Naive thymus-derived CD8-positive, alpha-beta T cell (primary cell): ENCODE data around the gene ADAMTS2. TPM values are rescaled to one million over a fixed set of nuclear protein-coding genes. Genes with fewer than 3 reads are reported as not detected.
A peak's percentile ranks its signal among the peaks of the same experiment; 100 is the strongest.
"Not testable (repeated sequence)": the region's sequence is repeated elsewhere in the genome, so short reads cannot be mapped to it uniquely, and the experiment has no call there.

Experiments used
- ATAC-seq, 2 donors: fragments of 150-1000 bp; cut with Tn5 transposase in 1 of 2; sonication (Bioruptor Pico), chemical (Tn5 transposase) in 1 of 2; 1 replicate in 1 of 2; 2 replicates in 1 of 2; pipeline ENCODE4 v1.10.0; 2021; ENCODE audit warnings: mild to moderate bottlenecking in 2 of 2, moderate library complexity in 2 of 2
- POLR2A ChIA-PET: fragments of 350-600 bp; sonication (Branson Sonifier 250); formaldehyde crosslinking; loops from one replicate; lab custom pipeline; 2021; ENCODE audit warnings: antibody characterized with exemption; lab: Charles Lee
- DNase-seq, 10 donors: peaks; one replicate each; pipeline versions ENCODE4 v3.0.0 to v3.0.0-alpha.2; 2020 to 2022
- H3K27ac Mint-ChIP-seq, 10 donors: one replicate each; pipeline ENCODE4 v1.8.0; 2020 to 2022; ENCODE audit warnings: mild to moderate bottlenecking in 10 of 10, mixed read lengths in 10 of 10, moderate library complexity in 4 of 10, inconsistent platforms in 1 of 10
- H3K27me3 Mint-ChIP-seq, 5 donors: one replicate each; pipeline ENCODE4 v1.8.0; 2021 to 2022; ENCODE audit warnings: mixed read lengths in 5 of 5
- H3K36me3 Mint-ChIP-seq, 3 donors: one replicate each; pipeline ENCODE4 v1.8.0; 2020 to 2022; ENCODE audit warnings: mixed read lengths in 3 of 3, mild to moderate bottlenecking in 2 of 3, inconsistent platforms in 1 of 3
- H3K4me1 Mint-ChIP-seq, 4 donors: one replicate each; pipeline ENCODE4 v1.8.0; 2021 to 2022; ENCODE audit warnings: mixed read lengths in 4 of 4
- H3K4me3 Mint-ChIP-seq, 10 donors: one replicate each; pipeline ENCODE4 v1.8.0; 2020 to 2022; ENCODE audit warnings: mild to moderate bottlenecking in 10 of 10, mixed read lengths in 10 of 10, moderate library complexity in 6 of 10, inconsistent platforms in 1 of 10
- H3K9me3 Mint-ChIP-seq, 9 donors: one replicate each; pipeline ENCODE4 v1.8.0; 2020 to 2022; ENCODE audit warnings: mixed read lengths in 9 of 9, mild to moderate bottlenecking in 3 of 9, inconsistent platforms in 1 of 9, moderate library complexity in 1 of 9
- polyA plus RNA-seq, 3 donors: library from polyadenylated mRNA; unstranded; fragments of 300-500 nt; fragmentation: Illumina TruSeq; gene quantifications; one replicate each; pipeline ENCODE4 v1.2.3, GENCODE V29; 2021
- total RNA-seq, 8 experiments: library from RNA in 2 of 8; stranded (reverse) in 2 of 8; gene quantifications; one replicate each; pipeline ENCODE4 v1.2.3 and lab custom pipeline; 2021 to 2026

Gene ADAMTS2
- total and polyA plus RNA-seq, 5 experiments from 2014 or later: 0.02 TPM; not detected in 4

DNA sequence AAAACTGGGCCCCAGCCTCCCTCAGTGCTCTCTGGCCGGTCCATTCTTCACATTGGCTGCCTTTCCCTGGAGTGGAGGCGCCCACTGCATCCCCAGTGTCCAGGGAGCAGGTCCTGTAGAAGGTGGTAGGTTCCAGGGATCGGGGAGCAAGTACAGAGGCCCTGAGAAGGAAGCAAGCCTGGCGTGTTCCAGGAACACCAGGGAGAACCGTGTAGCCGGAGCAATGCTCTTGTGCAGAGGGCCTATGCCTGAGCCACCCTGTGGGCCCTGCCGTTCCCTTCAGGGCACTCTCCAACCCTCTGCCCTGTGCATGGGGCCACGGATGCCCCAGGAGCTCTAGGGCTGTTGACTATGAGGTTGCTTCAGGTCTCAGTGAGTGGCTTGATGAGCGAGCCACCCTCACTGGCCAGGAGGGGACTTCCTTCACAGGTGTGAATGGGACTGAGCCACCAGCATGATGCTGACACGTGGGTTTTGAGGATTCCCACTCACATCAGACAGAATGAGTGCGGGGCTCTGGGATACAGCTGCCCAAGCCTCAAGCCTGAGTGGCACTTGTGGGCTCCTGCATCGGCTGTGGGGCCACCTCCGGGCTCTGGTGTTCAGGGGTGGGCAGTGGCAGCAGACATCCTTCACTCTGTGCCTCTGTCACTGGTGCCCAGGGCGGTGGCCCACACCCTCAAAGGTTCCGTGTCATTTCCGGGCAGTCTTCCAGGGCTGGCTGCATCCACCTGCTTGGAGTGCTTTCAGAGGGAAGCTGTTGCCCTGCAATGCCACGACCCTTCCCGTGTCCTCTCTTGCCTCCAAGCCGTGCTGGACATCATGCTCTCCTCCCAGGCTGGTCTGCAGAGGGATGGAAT lies 54.4 kb downstream of the ADAMTS2 start:
- no peaks in the 10 kb centered on the region for H3K36me3 Mint-ChIP-seq
- peaks cover 0 to 6% (median 0%) of the 10 kb centered on the region in 5 donors for H3K27me3 Mint-ChIP-seq
- H3K27ac Mint-ChIP-seq: no peak overlapping the region
- DNase-seq: peak in 1 of 10 donors; percentile 40
- POLR2A ChIA-PET: no interaction called here
- H3K9me3 Mint-ChIP-seq: peaks cover 0 to 2% (median 0%) of the 10 kb centered on the region in 9 donors
- H3K4me1 Mint-ChIP-seq: no peaks in the 10 kb centered on the region
- ATAC-seq: no peak
- no peak overlapping the region for H3K4me3 Mint-ChIP-seq

DNA sequence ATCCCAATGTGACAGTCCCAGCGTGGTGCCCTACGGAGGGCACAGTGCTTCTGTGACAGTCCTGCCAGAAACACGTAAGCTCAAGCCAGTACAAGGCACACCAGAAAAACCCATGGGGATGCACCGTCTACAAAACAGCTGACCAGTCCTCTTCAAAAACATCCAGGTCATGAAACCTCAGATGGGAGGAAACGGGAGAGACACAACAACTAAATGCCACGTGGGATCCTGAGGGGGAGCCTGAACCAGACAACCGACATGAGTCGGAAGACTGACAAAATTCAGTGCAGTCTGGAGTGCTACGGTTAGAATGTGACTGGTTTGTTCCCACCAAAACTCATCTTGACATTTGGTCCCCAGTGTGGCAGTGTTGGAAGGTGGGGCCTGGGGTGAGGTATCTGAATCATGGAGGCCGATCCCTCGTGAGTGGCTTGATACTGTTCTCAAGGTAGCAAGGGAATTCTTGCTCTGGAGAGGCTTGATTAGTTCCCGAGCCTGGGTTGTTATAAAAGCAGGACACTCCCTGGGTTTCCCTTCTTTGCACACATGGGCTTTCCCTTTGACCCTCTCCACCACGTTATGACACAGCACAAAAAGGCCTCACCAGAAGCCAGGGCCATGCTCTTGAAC lies 55.4 kb downstream of the ADAMTS2 start:
- Mint-ChIP-seq H3K9me3 (peaks cover 0 to 2% (median 0%) of the 10 kb centered on the region in 9 donors), H3K4me1 (no peaks in the 10 kb centered on the region), H3K36me3 (no peaks in the 10 kb centered on the region), H3K27ac (no peak overlapping the region), H3K4me3 (no peak overlapping the region), H3K27me3 (no peaks in the 10 kb centered on the region)
- no peak for ATAC-seq
- POLR2A ChIA-PET: no interaction called here
- peak in 1 of 10 donors; percentile 11 for DNase-seq

- POLR2A ChIA-PET: no interaction called here
- no peak for ATAC-seq
Measured at GRCh38 chr5:179288809-179289185, 56.5 kb downstream of the ADAMTS2 start.

DNA sequence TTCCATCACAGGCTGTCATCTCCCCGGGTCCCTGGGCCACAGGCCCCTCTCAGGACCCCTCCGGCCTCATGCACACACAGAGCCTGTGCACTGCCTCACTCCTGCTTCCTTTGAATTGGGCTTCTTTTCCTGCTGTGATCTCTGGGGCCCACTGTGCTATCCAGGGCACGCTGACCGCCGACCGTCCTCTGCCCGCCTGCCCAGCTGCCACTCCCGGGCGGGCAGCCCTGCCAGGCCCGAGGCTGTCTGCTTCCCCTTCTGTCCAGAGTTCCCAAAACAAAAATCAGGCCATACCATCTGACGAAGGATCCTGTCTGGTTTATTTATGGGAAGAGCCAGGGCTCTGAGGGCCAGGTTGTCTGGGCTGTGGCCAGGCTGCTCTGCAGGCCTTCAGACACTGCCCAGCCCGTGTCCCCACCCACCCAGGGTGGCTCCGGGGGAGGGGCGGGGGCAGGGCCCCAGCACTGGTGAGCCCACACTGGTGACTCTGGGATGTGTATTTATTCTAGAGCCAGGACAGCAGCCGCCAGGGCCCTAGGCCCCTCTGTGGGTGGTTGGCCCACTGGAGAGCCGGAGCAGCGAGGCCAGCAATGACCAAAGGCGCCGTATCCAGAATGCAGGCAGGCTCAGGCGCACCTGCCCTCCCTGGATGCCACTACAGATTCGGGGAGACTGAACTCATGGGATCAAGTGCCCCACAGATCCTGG lies 57.0 kb downstream of the ADAMTS2 start:
- no peaks in the 10 kb centered on the region for H3K36me3 Mint-ChIP-seq
- DNase-seq (peak in 1 of 10 donors; percentile 26), ATAC-seq (no peak)
- H3K27ac Mint-ChIP-seq: no peak overlapping the region
- POLR2A ChIA-PET: interaction anchor here (0.6 kb wide), 1 partner anchor 967 kb away, joined by 4 read pairs; no protein-coding TSS in a partner anchor
- no peak overlapping the region for H3K4me3 Mint-ChIP-seq
- H3K9me3 Mint-ChIP-seq: peaks cover 0 to 2% (median 0%) of the 10 kb centered on the region in 9 donors
- no peaks in the 10 kb centered on the region for H3K27me3 Mint-ChIP-seq
- no peaks in the 10 kb centered on the region for H3K4me1 Mint-ChIP-seq

More at GRCh38 chr5:179288809-179289185, 56.5 kb downstream of the ADAMTS2 start:
- no peaks in the 10 kb centered on the region for H3K27me3 Mint-ChIP-seq
- no peaks in the 10 kb centered on the region for H3K4me1 Mint-ChIP-seq
- peak in 1 of 10 donors; percentile 48 for DNase-seq
- H3K4me3 Mint-ChIP-seq: no peak overlapping the region
- H3K27ac Mint-ChIP-seq: no peak overlapping the region
- peaks cover 0 to 2% (median 0%) of the 10 kb centered on the region in 9 donors for H3K9me3 Mint-ChIP-seq
- H3K36me3 Mint-ChIP-seq: no peaks in the 10 kb centered on the region

DNA sequence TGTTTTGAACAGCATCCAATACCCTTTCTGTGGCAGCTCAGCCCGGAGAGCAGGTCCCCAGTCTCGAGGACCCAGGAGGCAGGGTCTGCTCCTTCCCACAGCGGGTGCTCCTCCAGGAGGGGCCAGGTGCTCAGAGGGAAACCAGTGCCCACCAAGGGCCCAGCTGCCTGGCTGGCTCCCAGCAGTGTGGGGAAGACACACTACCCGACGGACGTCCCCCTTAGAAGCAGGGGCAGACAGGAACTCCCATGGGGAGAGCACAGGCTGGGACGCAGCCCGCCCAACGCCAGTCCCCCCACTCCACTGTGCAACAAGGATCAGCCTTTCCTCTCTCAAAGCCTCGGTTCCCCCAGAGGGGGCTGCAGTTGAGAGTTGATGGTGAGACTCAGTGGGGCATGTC lies 57.6 kb downstream of the ADAMTS2 start:
- no peak overlapping the region for H3K27ac Mint-ChIP-seq
- H3K4me1 Mint-ChIP-seq: no peaks in the 10 kb centered on the region
- POLR2A ChIA-PET: interaction anchor here (0.6 kb wide), 1 partner anchor 967 kb away, joined by 4 read pairs; no protein-coding TSS in a partner anchor
- no peaks in the 10 kb centered on the region for H3K27me3 Mint-ChIP-seq
- ATAC-seq (no peak), DNase-seq (peak in 1 of 10 donors; percentile 54)
- no peak overlapping the region for H3K4me3 Mint-ChIP-seq
- peaks cover 0 to 2% (median 0%) of the 10 kb centered on the region in 9 donors for H3K9me3 Mint-ChIP-seq
- H3K36me3 Mint-ChIP-seq: no peaks in the 10 kb centered on the region

DNA sequence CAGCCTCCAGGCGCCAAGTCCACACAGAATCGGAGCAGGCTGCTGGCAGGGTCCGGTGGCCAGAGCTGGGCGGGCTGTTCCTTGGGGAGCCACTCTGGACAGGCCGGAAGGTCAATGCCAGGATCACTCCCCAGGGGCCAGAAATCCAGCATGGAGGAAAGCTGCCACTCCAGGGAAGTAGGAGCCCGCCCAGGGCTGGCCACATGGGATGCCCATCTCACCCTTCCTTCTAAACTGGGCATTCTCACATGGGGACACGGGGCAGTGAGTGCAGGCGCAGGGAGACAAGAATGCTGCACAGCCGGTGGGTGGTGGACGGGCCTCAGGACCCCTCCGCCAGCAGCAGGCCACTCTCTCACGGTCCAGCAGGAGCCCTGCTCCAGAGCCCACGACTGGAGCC lies 58.2 kb downstream of the ADAMTS2 start:
- peaks cover 0 to 5% (median 0%) of the 10 kb centered on the region in 3 donors for H3K36me3 Mint-ChIP-seq
- peak in 1 of 10 donors; percentile 22 for DNase-seq
- H3K27me3 Mint-ChIP-seq: no peaks in the 10 kb centered on the region
- no peak overlapping the region for H3K4me3 Mint-ChIP-seq
- peaks cover 0 to 5% (median 0%) of the 10 kb centered on the region in 9 donors for H3K9me3 Mint-ChIP-seq
- H3K4me1 Mint-ChIP-seq: no peaks in the 10 kb centered on the region
- no peak overlapping the region for H3K27ac Mint-ChIP-seq
- POLR2A ChIA-PET: no interaction called here
- ATAC-seq: no peak

GRCh38 chr5:179285776-179286162 lies 59.5 kb downstream of the ADAMTS2 start:
- ATAC-seq, H3K27ac Mint-ChIP-seq, H3K4me3 Mint-ChIP-seq, H3K36me3 Mint-ChIP-seq, H3K9me3 Mint-ChIP-seq, H3K4me1 Mint-ChIP-seq, DNase-seq, H3K27me3 Mint-ChIP-seq, POLR2A ChIA-PET: not testable (repeated sequence)

GRCh38 chr5:179284751-179285631 lies 60.3 kb downstream of the ADAMTS2 start:
- Mint-ChIP-seq H3K36me3 (peaks cover 0 to 5% (median 0%) of the 10 kb centered on the region in 3 donors), H3K4me1 (peaks cover 0 to 2% (median 0%) of the 10 kb centered on the region in 4 donors), H3K4me3 (no peak overlapping the region), H3K27ac (no peak overlapping the region), H3K27me3 (no peaks in the 10 kb centered on the region), H3K9me3 (peaks cover 0 to 7% (median 0%) of the 10 kb centered on the region in 9 donors)
- peak in 1 of 10 donors; percentile 62 for DNase-seq
- no peak for ATAC-seq
- POLR2A ChIA-PET: no interaction called here

GRCh38 chr5:179283908-179284307 lies 61.4 kb downstream of the ADAMTS2 start:
- H3K4me1 Mint-ChIP-seq, POLR2A ChIA-PET, H3K4me3 Mint-ChIP-seq, H3K27ac Mint-ChIP-seq, ATAC-seq, H3K9me3 Mint-ChIP-seq, H3K27me3 Mint-ChIP-seq, DNase-seq, H3K36me3 Mint-ChIP-seq: not testable (repeated sequence)

- DNase-seq (no peak), ATAC-seq (no peak)
- peaks cover 0 to 5% (median 0%) of the 10 kb centered on the region in 3 donors for H3K36me3 Mint-ChIP-seq
- H3K27me3 Mint-ChIP-seq: no peaks in the 10 kb centered on the region
- H3K27ac Mint-ChIP-seq: no peak overlapping the region
- peaks cover 0 to 7% (median 0%) of the 10 kb centered on the region in 9 donors for H3K9me3 Mint-ChIP-seq
- POLR2A ChIA-PET: no interaction called here
- no peak overlapping the region for H3K4me3 Mint-ChIP-seq
- peaks cover 0 to 4% (median 0%) of the 10 kb centered on the region in 4 donors for H3K4me1 Mint-ChIP-seq
Measured at GRCh38 chr5:179281694-179282093, 63.6 kb downstream of the ADAMTS2 start.

- Mint-ChIP-seq H3K4me3 (no peak overlapping the region), H3K36me3 (peaks cover 0 to 5% (median 0%) of the 10 kb centered on the region in 3 donors), H3K27me3 (no peaks in the 10 kb centered on the region), H3K9me3 (peaks cover 0 to 7% (median 0%) of the 10 kb centered on the region in 9 donors), H3K27ac (no peak overlapping the region), H3K4me1 (peaks cover 0 to 4% (median 0%) of the 10 kb centered on the region in 4 donors)
- DNase-seq (peak in 1 of 10 donors; percentile 21), ATAC-seq (no peak)
- POLR2A ChIA-PET: no interaction called here
Measured at GRCh38 chr5:179280095-179280490, 65.2 kb downstream of the ADAMTS2 start.
